ENCODE results near the gene CCDC3.

CCDC3 gene

DNA sequence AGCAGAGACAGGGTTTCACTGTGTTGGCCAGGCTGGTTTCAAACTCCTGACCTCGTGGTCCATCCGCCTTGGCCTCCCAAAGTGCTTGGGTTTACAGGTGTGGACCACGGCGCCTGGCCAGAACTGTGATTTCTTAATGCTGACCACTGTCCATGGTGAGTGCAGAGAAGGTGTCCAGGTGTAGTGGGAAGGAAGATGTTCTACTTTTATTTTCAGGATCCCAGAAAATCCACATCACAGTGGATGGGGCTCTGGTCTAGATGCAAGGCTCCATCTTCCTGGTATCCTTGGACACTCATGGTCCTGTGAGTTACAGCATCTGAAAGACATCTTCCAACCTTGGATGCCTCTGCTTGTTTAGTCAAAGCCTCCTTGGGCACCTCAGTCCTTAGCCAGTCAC lies 92.7 kb downstream of the CCDC3 start:
- TF ChIP-seq, protein P1, sequence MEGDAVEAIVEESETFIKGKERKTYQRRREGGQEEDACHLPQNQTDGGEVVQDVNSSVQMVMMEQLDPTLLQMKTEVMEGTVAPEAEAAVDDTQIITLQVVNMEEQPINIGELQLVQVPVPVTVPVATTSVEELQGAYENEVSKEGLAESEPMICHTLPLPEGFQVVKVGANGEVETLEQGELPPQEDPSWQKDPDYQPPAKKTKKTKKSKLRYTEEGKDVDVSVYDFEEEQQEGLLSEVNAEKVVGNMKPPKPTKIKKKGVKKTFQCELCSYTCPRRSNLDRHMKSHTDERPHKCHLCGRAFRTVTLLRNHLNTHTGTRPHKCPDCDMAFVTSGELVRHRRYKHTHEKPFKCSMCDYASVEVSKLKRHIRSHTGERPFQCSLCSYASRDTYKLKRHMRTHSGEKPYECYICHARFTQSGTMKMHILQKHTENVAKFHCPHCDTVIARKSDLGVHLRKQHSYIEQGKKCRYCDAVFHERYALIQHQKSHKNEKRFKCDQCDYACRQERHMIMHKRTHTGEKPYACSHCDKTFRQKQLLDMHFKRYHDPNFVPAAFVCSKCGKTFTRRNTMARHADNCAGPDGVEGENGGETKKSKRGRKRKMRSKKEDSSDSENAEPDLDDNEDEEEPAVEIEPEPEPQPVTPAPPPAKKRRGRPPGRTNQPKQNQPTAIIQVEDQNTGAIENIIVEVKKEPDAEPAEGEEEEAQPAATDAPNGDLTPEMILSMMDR (IDR thresholded peaks at IDR 0.05; ENCODE audit: extremely low read depth, insufficient read depth, missing control alignments) = no peak

DNA sequence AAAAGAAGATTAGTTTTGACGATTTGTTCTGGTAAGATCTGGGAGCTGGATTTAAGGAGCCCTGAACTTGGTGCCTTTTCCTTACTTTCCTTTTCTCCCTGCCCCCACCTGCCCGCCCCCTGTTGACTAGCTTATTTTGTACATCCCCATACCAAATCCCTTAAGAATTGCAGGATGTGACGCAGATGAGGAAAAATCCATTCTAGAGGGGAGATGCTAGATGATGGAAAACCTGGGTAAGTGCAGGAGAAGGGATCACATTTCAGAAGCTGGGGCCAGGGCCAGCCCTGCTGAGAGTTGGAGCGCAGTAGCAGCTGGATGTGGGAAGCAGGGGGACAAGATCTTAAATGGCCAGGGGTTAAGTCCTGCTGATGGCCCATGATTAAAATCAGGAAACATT lies 93.9 kb downstream of the CCDC3 start:
- DNase-seq (ENCODE audit: low spot score) = no peak
- in situ Hi-C loops (cut with MboI; ENCODE audit: low pct_unique_long_range_greater_than_20kb, low sequenced_read_pairs, unreplicated experiment) = loop anchor here (10.0 kb wide), 1 partner anchor 653 kb away; no protein-coding TSS in a partner anchor
- TF ChIP-seq, protein P1 (IDR thresholded peaks at IDR 0.05; ENCODE audit: extremely low read depth, insufficient read depth, missing control alignments) = no peak

More for the DNA sequence above, 92.7 kb downstream of the CCDC3 start:
- in situ Hi-C loops (cut with MboI; ENCODE audit: low pct_unique_long_range_greater_than_20kb, low sequenced_read_pairs, unreplicated experiment) = loop anchor here (10.0 kb wide), 1 partner anchor 654 kb away; no protein-coding TSS in a partner anchor
- no peak for DNase-seq (ENCODE audit: low spot score)

DNA sequence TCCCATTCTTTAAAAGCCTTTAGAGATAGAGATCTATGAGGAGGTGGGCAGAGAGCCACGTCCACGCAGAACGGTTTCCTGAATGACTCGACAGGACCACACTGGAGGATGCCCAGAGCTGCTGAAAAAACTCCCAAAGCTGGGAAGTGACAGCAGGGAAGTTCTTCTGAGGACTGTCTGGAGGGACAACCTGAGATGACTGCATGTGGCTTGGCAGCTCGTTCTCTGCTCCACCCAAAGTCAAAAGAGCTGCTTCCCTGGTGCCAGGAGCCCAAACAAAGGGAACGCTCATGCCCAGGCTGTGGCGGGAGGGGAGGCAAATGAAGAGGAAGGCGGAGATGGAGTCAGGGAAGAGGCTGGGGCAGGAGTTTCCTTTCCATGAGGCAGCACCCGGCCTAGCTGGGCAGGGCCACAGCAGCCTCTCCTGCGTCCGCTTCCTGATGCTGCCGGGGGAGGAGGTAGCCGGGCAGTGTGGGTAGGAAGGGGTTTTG lies 95.4 kb downstream of the CCDC3 start:
- DNase-seq (ENCODE audit: low spot score) = no peak
- in situ Hi-C loops (cut with MboI; ENCODE audit: low pct_unique_long_range_greater_than_20kb, low sequenced_read_pairs, unreplicated experiment) = loop anchor here (10.0 kb wide), 1 partner anchor 651 kb away; no protein-coding TSS in a partner anchor
- TF ChIP-seq, protein P1 (IDR thresholded peaks at IDR 0.05; ENCODE audit: extremely low read depth, insufficient read depth, missing control alignments) = no peak

DNA sequence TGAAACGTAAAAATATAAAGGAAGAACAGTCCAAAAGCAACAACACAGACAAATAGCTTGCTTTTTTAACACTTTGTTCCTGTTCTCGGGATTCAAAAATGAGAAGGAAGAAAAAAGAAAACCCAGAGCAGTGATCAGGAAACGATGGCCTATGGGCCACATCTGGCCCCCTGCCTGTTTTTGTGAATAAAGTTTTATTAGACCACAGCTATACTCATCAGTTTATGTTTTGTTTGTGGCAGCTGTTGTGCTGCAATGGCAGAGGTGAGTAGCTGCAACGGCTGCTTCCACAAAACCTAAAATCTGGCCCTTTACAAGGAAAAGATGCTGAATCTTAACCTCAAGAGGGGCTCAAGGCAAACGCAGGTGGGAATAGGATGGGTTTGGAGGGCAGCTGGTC lies 96.4 kb downstream of the CCDC3 start:
- DNase-seq (ENCODE audit: low spot score) = no peak
- in situ Hi-C loops (cut with MboI; ENCODE audit: low pct_unique_long_range_greater_than_20kb, low sequenced_read_pairs, unreplicated experiment) = loop anchor here (10.0 kb wide), 1 partner anchor 650 kb away; no protein-coding TSS in a partner anchor
- TF ChIP-seq, protein P1 (IDR thresholded peaks at IDR 0.05; ENCODE audit: extremely low read depth, insufficient read depth, missing control alignments) = no peak

DNA sequence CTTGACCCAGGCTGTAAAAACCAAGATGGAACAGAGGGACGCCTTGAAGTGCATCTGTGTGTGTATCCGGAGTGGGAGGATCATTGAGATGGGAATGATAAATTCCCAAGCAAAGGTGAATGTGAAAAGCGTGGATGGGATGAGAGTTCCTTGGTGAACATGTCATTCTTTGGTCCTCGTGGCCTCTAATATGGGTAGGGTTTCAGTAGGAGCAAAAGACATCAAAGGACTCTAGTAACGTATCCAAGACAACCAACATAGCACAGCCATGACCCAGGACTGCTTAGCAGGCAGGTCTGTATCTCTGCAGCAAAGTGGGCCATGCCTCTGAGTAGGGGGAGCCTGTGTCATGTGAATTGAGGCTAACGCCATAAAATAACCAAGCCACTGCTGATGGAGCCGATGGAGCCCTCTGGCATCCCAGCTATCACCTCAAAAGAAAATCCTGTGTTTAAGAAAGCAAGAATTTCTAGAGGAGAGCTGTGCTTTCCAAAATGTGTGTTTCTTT lies 98.6 kb downstream of the CCDC3 start:
- in situ Hi-C loops (cut with MboI; ENCODE audit: low pct_unique_long_range_greater_than_20kb, low sequenced_read_pairs, unreplicated experiment) = loop anchor here (10.0 kb wide), 1 partner anchor 648 kb away; no protein-coding TSS in a partner anchor
- TF ChIP-seq, protein P1 (IDR thresholded peaks at IDR 0.05; ENCODE audit: extremely low read depth, insufficient read depth, missing control alignments) = no peak
- no peak for DNase-seq (ENCODE audit: low spot score)

DNA sequence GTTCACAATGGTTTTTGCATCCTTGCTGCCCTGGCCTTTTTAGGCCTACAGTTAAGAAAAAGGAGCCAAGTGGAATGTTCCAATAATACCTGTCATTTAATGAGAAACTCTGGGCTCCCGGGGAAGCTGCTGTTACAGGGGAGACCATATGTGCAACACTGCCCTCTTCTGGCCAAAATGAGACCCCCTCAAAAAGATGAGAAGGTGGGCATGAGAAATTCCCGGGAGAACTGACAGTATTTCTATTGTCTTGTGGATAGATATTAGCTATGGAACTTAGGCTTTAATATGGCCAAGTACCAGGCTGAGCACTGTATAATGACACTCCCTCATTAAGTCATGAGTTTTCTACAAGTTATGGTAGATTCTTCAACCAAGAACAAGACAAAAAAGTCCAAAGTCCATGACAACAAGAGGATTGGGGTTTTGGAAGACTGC lies 99.4 kb downstream of the CCDC3 start:
- in situ Hi-C loops (cut with MboI; ENCODE audit: low pct_unique_long_range_greater_than_20kb, low sequenced_read_pairs, unreplicated experiment) = loop anchor here (10.0 kb wide), 1 partner anchor 647 kb away; no protein-coding TSS in a partner anchor
- TF ChIP-seq, protein P1 (IDR thresholded peaks at IDR 0.05; ENCODE audit: extremely low read depth, insufficient read depth, missing control alignments) = peak; percentile 74
- peak; percentile 77 for DNase-seq (ENCODE audit: low spot score)
